Stimulated activated CD4-positive, alpha-beta T cell treated with anti-CD3 and anti-CD28 coated beads, Interleukin-12 subunit alpha, Interleukin-12 subunit beta, amount 100 ng/mL, for 24 hours (primary cell): Measurements from ENCODE around the gene POLR2J.
"Not testable (repeated sequence)": the region's sequence is repeated elsewhere in the genome, so short reads cannot be mapped to it uniquely, and the experiment has no call there.

Experiments
- DNase-seq, 2 experiments: peaks; one replicate each; pipeline ENCODE4 v3.0.0-alpha.2; 2020; ENCODE audit warnings: low read depth in 2 of 2

The POLR2J gene

GRCh38 chr7:102478314-102479208, at the start of gene POLR2J:
TSS of gene POLR2J (minus strand) at chr7:102478922. CDS start at chr7:102478860, 62 bp downstream.
- DNase-seq, result peak; percentile 82 to 85

DNA sequence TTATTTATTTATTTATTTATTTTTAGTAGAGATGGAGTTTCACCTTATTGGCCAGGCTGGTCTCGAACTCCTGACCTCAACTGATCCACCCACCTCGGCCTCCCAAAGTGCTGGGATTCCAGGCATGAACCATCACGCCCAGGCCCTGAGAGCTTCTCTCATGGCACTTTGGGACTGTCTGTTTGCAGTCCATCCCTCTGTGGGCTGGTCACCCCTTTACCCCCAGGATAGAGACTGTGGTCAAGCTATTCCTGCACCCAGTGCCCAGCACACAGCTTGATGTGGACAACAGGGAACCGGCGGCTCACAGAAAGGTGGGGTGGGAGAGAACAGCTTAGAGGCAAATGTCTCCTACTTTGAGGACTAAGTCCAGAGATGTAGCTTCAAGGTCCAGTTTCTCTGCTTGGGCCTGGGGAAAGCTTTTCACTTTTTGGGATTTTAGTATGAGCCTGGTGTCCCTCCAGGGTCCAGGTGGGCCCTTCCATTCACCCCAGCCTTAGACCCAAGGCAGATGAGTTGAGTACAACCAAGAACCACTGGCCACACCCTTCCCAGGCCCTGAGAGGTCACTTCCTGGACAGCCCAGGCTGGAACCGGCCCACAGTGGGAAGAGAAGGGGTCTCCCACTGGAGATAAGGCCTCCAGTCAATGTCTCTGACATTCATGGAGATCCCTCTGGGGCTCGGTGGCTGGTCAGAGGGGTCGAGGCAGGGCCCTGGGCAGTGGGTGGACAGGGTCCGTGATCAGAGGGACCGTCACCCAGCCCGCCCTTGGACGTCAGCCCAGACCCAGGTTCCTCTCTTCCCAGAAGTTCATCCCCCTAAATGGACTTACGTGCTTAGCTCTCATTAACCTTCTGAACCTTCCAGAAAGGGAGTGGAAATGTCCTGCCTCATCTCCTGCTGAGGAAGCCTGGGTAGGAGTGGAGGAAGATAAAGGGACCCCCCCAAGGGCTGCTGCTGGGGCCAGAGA, 49.4 kb upstream of the POLR2J start:
- DNase-seq, result not testable (repeated sequence)

DNA sequence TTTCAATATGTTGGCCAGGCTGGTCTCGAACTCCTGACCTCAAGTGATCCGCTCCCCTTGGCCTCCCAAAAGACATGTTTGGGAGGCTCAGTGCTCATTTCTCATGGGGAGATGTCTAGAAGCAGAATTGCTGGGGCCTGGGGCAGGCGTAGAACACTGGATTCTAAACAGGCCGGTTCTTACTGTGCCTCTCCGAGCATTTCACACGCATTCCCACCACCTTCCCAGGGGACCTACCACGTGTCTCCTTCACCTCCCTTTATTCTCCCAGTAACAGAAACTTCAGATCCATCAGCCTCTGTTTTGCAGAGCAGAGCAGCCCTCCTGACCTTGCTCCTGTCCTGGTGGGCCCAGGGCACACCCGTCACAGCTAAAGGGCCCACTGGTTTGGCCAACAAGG, 48.5 kb upstream of the POLR2J start:
- not testable (repeated sequence) for DNase-seq

GRCh38 chr7:102524803-102525202, 46.1 kb upstream of the POLR2J start:
- not testable (repeated sequence) for DNase-seq

GRCh38 chr7:102520797-102521196, 42.1 kb upstream of the POLR2J start:
- not testable (repeated sequence) for DNase-seq

DNA sequence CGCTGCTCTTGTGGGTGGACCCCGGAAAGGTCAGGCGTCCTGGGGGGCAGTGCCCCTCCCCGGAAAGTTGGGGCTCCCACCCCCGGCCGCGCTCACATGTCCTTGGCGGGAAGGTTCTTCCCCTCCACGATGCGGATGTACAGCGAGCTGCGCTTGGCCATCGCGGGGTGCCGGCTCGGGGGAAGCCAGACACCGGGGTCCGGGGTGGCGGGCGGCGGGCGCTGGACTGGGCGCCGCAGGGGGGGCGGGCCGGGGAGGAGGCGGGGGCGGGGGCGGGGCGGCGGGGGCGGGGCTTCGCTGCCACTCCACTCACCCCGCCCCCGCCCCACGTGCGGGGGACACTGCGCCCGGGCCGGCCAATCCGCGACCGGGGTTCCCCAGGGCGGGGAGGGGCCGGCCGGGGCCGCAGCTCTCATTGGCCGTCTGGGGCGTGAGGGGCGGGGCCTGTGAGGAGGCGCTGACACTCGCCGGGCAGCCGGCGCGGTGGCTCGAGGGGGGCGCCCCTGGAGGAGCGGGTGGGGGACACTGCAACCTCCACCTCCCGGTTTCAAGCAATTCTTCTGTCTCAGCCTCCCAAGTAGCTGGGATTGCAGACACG, 38.9 kb upstream of the POLR2J start, which contains the start of gene RASA4B:
Gene RASA4B (minus strand): TSS at position 228 of the 598 bp plus-strand sequence. CDS start 67 bp downstream, at position 161.
- not testable (repeated sequence) for DNase-seq

DNA sequence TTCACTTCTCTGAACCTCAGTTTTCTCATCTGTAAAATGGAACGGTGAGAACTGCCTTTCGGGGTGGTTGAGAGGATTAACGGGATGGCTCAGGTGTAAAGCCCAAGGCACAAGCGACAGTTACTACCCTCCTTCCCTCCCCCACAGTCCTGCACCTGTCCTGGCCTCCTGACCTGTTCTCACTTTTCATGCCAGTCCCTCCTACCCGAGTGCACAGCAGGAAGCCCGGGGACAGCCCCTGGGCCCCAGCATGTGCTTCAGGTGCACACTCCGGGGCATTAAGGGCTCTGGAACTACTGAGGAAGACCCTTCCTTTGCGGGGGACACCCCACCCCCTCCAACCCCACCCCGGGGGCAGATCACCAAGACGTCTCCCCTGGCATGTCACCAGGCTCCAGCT, 38.2 kb upstream of the POLR2J start:
- not testable (repeated sequence) for DNase-seq

DNA sequence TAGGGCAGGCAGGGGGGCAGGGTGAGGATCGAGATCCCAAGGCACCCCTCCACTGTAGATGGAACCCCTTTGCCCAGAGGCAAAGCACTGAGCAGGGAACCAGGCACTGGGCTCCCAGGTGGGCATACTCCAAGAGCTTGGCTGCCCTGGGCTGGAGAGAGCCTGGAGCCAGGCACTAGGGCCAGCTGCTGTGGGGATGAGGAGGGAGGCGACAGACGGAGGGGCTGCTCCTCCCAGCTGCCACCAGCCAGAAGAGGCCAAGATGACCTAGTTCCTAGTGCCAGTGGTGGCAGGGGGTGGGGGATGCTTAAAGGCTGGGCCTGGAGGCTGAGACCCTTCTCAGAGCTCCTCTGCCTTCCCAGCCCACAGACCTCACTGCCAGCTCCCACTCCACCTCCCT, 37.2 kb upstream of the POLR2J start:
- not testable (repeated sequence) for DNase-seq

DNA sequence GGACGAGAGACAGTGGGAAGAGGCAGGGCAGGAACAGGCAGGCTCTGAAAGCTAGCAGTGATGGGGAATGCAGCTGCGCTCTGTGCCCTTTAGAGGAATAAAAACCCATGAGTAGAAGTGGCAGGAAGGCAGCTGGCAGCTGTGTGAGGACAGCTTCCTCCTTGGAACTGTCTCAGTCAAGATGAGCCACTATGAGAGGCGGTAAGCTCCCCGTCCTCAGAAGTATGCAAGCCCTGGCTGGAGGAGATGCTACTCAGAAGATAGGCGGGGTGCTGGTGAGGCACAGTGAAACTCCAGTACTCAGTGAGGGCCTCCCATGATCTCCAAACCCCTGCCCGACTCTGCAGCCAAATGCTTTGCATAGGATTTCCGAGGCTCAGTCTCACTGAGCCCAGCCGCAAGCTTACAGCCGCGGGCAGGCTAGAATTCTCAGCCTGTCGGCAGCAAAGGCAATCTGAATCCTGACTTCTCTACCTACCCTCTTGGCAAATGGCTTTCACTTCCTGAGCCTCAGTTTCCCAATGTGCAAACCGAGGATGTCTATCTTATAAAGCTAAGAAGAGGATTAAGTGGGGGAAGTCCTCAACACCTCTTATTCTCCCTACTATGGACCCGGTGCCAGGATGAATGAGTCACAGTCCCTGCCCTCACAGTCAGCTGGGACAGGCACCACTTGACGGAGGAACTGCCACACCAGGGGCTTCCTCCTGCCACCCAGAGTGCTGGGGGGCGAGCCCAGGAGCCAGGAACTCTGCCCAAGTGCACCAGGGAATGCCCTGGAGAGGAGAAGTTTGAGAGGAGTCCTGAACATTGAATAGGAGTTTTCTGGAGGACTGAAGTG, 36.4 kb upstream of the POLR2J start:
- not testable (repeated sequence) for DNase-seq

- DNase-seq, result not testable (repeated sequence)
Observed at GRCh38 chr7:102512642-102513221, 34.0 kb upstream of the POLR2J start.

DNA sequence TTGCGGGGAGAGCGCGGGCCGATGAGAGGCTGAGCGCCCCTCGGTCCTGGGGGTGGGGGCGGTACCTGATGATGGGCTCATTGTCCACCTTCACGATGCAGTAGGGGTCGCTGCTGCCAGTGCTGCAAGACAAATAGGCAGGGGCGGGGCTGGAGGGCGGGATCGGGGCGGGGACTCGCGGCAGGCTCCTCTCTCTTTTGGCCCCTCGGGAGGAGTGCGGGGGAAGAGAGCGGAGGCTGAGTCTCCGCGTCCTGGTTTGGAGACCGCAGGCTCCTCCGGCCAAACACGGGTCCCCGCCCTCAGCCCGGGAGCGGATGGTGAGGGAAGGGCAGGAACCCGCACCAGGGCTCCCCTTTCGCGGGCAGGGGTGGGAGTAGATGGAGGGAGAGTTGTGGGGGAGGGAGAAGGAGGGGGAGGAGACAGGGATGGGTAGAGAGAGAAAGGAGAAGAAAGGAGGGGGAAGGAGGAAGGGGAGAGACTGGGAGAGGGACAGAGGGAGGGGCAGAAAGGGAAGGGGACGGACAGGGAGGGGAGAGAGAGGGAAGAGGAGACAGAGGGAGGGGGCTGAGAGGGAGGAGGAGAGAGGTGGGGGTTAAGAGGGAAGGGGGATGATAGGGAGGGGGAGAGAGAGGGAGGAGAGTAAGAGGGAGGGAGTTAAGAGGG, 33.3 kb upstream of the POLR2J start:
- DNase-seq, result not testable (repeated sequence)

- not testable (repeated sequence) for DNase-seq
Observed at GRCh38 chr7:102510575-102510974, 31.9 kb upstream of the POLR2J start.

GRCh38 chr7:102507410-102508088, 28.8 kb upstream of the POLR2J start:
- not testable (repeated sequence) for DNase-seq

DNA sequence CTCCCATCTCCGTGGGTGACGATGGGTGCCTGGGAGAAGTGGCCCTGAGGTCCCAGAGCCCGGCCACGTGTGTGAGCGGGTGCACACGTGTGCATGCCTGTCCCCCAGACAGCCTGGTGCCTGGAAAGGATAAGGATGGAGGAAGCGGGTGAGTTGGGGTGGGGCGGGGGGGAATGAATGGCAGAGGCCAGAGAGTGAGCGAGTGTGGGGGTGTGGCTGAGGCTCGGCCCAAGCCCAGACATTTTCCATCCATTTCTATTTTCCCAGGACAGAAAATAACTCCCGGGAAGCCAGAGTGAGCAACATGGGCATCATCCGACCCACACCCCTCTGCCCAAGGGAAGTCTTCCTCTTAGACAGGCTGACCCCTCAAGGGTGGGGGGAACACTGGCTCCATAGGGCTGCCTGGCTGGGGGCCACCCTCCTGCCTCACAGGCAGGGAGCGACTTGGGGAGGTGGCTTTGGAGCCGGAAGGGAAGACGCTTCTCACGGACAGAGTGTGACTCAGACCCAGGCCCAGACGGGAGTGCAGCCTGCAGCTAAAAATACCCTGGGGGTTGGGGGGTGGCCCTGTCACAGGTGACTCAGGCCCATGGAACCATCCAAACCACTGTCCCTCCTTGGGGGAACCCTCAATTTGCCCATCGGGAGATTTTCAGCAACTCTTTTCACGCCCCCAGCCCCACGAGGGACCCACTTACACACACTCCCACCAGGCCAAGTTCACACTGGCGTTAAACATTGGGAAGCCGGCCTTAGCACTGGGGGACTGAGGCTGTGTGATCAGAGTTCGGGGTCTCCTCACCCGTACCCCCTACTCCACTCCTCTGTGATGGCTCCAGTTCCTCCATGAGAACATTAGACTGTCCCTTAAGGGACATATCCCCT, 26.8 kb upstream of the POLR2J start:
- not testable (repeated sequence) for DNase-seq

GRCh38 chr7:102503141-102503540, 24.4 kb upstream of the POLR2J start:
- not testable (repeated sequence) for DNase-seq

GRCh38 chr7:102498321-102498720, 19.6 kb upstream of the POLR2J start:
- not testable (repeated sequence) for DNase-seq

- not testable (repeated sequence) for DNase-seq
Observed at GRCh38 chr7:102497308-102497707, 18.6 kb upstream of the POLR2J start.

DNA sequence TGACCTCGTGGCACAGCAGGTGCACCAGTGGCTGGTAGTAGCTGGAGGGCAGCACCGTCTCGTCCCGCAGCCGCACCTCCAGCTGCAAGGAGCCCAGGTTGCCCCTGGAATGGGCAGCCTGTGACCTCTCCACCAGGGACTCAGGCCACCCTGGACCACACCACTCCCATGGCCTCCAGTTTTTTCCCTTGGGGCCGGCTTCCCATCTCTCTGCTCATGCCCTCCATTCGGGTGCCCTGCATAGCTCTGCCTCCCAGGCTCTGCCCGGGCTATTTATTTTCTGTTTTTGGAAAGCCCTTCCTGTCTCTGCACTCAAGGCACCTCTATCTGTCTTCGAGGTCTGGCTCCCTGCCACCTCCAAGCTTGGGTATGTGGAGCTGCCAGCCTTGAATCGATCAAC, 18.1 kb upstream of the POLR2J start:
- DNase-seq, result not testable (repeated sequence)
